Stimulated activated CD8-positive, alpha-beta memory T cell treated with anti-CD3 and anti-CD28 coated beads, Interleukin-4, amount 100 ng/mL, for 48 hours (primary cell): ENCODE results near the gene WAS.

Experiments used
- DNase-seq: peaks from one replicate; pipeline ENCODE4 v3.0.0-alpha.2; 2020

Gene WAS

DNA sequence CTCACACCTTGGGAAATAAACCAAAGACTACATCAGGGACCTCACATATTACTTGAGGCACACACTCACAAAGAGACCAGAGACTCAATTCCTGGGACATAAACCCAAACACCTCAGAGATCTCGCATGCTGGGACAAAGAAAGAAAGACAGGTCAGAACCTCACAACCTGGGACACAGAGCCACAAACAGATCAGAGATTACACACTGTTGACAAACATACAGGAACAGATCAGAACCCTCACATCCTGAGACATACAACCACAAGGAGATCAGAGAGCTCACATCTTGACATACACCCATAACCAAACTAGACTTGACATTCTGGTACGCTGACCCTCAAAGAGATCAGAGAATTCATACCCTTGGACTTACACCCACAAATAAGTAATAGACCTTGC lies 30.2 kb downstream of the WAS start:
- DNase-seq, result no peak

DNA sequence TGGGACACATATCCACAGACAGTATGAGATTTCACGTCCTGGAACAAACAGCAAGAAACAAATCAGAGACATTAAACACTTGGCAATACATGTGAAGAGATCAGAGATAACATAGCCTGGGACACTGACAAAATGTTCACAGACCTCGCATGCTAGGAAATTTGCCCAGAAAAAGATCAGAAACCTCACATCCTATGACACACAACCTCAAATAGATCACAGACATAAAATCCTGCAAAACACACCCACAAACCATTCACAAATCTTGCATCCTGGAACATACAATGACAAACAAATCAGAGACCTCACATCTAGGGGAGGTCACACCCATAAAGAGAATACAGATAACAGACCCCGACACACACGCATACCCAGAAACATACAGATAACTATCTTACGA lies 31.0 kb downstream of the WAS start:
- no peak for DNase-seq

DNA sequence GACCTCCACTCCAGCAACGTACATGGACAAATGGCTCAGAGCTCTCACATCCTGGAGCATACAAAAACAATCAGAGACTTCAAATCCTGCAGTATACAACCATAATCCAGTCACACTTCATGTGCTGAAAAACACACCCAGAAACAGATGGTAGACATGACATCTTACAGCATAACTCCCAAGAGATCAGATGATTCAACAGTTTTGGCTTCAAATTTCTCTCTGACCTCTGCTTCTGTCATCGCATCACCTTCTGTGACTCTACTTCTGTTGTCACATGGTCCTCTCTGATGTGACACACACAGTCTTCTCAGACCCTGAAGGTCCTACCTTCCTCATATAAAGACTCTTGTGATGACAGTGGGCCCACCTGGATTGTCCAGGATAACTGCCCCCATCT lies 31.5 kb downstream of the WAS start:
- no peak for DNase-seq

DNA sequence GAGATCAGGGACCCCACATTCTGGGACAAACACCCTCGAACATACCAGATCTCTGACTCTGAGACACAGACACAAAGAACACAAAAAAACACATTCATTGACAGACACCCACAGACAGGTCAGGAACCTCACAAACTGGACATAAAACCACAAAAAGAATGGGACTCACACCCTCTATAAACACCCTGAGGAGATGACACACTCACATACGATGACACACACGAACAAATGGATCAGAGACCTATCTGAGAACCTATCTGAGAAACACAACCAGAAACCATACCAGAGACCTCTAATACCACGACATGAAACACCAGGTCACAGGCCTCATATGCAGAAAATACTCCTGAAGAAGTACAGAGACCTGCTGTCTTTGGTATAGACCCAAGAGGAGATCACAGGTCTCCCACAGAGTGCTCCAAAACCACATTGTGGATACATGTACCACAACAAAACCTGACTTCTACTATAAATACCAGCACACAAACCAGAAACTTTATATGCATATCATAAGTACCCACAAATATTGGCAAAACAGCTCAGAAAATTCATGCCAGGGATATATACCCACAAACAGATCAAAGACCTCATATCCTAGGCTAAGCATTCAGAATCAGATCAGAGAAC lies 32.4 kb downstream of the WAS start:
- no peak for DNase-seq

DNA sequence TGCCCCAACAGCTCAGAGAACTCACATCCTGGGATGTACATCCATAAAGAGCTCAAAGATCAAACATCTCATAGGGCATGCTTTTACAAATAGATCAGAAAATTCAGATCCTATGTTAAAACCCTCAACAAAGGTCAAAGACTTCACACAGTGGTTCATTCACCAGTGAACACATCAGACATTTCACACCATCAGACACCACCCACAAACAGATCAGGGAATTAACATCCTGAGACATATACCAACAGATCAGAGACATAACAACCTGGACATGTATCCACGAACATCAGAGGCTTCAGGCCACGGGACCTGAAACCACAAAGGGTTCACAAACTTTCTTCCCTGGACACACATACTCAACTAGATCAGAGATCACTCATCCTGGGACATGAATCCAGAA lies 36.4 kb downstream of the WAS start:
- DNase-seq, result no peak

DNA sequence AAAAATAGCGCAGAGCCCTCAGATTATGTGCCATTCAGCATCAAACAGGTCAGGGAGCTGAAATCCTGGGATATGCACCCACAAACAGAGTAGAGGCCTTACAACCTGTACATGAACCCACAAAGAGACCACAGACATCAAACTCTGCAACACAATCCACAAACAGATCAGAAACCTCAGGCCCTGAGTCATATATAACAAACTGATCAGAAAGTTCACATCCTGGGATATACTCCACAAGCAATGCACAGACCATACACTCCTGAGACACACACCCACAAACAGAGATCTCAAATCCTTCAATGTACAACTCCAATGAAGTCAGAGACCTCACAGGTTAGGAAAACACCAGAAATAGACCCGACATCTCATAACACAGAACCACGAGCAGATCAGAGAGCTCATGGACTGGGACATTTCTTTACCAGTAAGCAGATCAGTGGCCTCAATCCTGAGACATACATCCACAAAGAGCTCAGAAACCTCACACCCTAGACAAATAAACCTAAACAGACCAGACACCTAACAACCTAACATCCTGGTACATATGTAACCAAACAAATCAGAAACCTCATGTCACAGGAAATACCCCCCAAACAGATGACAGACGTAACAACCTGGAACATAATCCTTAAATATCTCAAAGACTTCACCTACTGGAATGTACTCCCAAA lies 37.1 kb downstream of the WAS start:
- no peak for DNase-seq

DNA sequence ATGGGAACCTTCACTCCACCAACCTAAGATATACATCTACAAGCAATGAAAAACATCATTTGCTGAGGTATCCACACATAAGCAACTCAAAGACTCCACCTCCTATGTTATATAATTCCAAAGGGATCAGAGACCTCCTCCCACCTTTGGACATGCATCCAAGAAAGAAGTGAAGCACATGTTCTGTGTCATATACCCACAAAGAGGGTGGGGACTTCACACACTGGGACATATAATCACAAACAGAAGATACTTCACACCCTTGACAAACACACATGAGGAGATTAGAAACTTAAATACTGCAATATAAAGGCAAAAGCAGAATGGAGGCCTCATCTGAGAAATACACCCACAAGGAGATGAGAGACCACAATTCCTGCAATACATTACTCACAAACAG lies 38.3 kb downstream of the WAS start:
- DNase-seq, result no peak

DNA sequence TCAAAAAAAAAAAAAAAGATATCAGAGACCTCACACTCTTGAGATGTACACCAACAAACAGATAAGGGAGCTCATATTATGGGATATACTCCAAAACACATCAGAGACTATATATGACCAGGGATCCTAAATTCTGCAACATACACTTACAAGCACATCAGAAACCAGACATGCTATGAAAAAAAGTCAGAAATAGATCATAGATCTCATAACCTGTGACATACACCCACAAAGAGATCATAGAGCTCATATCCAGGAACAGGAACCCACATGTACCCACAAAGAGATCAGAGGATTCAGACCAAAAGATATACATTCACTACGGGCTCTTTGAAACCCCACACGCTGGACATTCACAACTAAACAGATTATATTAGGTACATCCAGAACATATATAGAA lies 43.0 kb downstream of the WAS start:
- DNase-seq, result no peak

DNA sequence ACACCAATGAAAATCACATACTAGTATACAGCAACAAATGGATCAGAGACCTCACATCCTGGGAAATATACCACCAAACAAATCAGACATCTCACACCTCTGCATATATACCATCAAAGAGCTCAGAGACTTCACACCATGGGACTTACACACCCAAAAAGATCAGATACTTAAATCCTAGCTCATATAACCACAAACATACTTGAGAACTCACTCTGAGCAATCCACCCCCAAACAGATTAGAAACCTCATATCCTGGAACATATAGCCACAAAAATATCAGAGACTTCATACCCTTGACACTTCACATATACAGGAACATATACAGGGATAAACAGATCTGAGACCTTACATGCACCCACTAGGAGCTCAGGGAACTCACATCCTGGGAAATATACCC lies 45.1 kb downstream of the WAS start:
- no peak for DNase-seq

DNA sequence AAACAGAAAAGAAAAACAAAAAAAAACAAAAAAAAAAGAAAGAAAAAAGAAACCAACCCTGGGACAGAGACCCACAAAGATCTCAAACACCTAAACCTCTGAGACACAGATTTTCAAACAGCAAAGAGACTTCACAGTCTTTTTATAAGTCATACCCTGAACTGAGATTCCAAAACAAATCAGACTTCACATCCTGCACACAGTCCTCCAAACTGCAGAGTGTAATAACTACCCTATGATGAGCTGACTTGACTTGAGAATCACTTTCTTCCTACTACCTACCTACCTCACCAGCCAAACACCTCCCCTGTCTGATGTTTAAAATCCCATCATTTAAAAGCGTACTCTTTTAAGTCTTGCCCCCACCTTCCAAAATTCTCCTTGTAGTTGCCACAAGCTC lies 52.7 kb downstream of the WAS start:
- no peak for DNase-seq

DNA sequence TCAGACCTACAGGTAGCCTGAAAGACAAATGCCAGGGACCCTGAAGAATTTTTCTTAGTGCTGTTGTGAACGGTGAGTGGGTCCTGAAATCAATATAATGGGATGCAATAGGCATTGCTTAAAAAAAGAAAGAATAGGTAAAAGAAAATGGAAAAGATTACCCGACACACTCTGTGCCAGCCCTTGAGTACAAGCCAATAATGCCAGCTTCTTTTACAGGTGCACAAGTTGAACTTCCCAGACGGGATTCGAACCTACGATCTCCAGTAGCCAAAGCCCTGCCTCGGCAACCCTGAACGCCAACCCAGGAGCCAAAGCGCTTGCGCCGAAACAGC lies 53.2 kb downstream of the WAS start:
- DNase-seq, result no peak

DNA sequence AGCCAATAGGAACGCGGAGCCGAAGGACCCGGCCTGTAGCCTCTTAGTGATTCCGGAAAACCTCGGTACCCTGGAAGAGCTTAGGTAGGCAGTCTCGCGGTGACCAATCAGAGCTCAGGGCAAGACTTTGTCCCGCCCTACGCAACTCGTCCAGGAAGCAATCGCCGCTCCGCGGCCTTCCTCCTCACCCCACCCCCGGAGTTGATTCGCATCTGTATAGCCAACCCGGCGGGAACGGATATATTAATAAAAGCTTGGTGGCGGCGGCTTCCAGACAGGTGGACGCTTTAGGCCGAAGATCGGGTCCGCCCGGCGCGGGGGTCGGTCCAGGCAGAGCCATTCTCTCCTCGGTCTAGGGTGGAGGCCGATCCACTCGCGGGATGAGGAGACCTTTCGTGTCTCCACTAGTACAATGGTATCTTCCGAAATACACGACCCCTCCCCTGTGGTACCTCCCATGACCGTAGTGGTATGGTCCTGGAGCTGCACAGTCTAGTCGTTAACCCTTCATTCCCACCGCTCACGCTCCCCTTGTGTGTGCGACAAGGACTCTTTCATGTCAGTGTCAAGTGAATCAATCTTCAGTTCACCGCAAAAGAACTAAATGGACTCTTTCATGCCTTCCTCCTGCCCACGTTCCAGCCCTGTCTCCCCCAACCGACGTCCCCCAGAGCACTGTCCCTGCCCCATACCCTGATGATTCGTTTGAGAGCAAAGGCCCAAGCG lies 53.8 kb downstream of the WAS start:
- peak; percentile 84 for DNase-seq

DNA sequence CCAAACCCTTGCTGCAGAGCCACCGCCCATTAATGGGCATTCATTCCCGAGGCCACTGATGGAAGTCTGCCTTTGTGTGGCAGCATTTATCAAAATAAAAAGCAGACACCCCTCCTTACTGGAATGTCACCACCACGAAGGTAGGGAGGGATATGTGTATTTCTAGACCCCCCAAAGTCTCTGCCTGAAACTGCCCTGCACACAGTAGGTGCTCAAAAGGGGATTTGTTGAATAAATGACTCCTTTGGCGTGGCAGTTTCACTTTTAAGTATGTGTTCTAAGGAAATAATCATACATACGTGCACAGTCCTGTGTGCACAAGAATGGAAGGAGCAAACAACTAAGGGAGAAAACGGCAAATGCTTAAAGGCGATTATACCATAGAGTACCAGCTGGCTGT lies 54.3 kb downstream of the WAS start:
- DNase-seq, result no peak
